AG04450 (cell line): ENCODE results near the gene ATP9B. TPM values are rescaled to one million over a fixed set of nuclear protein-coding genes. Genes with fewer than 3 reads are reported as not detected.
A peak's percentile ranks its signal among the peaks of the same experiment; 100 is the strongest.

Experiments
- CTCF ChIA-PET: fragments of 300-600, 350-600 bp; formaldehyde crosslinking; extraction: SDS; loops from one replicate; lab custom pipeline; 2022; ENCODE audit warnings: antibody characterized with exemption, inconsistent platforms; lab: Charles Lee
- POLR2A ChIA-PET: fragments of 350-600 bp; formaldehyde crosslinking; extraction: SDS; loops from one replicate; lab custom pipeline; 2021; ENCODE audit warnings: antibody characterized with exemption, inconsistent platforms; lab: Yijun Ruan, JAX
- DNase-seq: peaks from one replicate; pipeline ENCODE4 v3.0.0-alpha.2; 2011; ENCODE audit warnings: low read depth, low spot score
- H3K27ac ChIP-seq: one replicate; pipeline ENCODE4 v1.5.1; 2012; ENCODE audit warnings: low read depth, low read length, control low read depth
- H3K27me3 ChIP-seq: one replicate; pipeline ENCODE4 v1.6.0; 2012; ENCODE audit warnings: low read length; ENCODE audit not compliant: control insufficient read depth, insufficient read depth
- H3K4me3 ChIP-seq: 2 replicates; pipeline ENCODE4 v1.5.1; 2011; ENCODE audit warnings: mild to moderate bottlenecking, low read depth, low read length, control low read depth
- H3K9me3 ChIP-seq: 2 replicates; pipeline ENCODE4 v1.5.1; 2012; ENCODE audit warnings: low read length; ENCODE audit not compliant: control insufficient read depth, insufficient read depth
- CTCF ChIP-seq: IDR thresholded peaks from 2 replicates; pipeline ENCODE4 v1.5.1; 2011; ENCODE audit warnings: low read depth, low read length, control low read depth, inconsistent platforms
- polyA minus RNA-seq: library from RNA; depleted of rRNA, polyadenylated mRNA; stranded (reverse); fragments of >200 nt; gene quantifications from 2 replicates; pipeline ENCODE4 v1.2.3, GENCODE V29; 2011; rRNA and poly(A)+ RNA removed
- polyA plus RNA-seq: library from polyadenylated mRNA; depleted of rRNA; stranded (reverse); fragments of >200 nt; gene quantifications from 2 replicates; pipeline ENCODE4 v1.2.3, GENCODE V29; 2011; rRNA removed

ATP9B gene
- polyA plus RNA-seq (14.9 and 18.1 TPM in 2 replicates), polyA minus RNA-seq (32.5 and 44.0 TPM in 2 replicates)

GRCh38 chr18:79068937-79069716, at the start of gene ATP9B:
Gene ATP9B, plus strand, starts transcription at chr18:79069394. Its CDS starts 17 bp downstream, at chr18:79069411.
- CTCF ChIA-PET, result no interaction called here
- H3K27ac ChIP-seq, result peak within 1 kb of the TSS; percentile 52
- DNase-seq, result peak; percentile 97
- peak within 1 kb of the TSS; percentile 80 for H3K4me3 ChIP-seq
- peaks cover 17% of the 10 kb centered on the region for H3K9me3 ChIP-seq
- POLR2A ChIA-PET, result interaction anchor here (0.7 kb wide), 1 partner anchor 65 kb away, joined by 3 read pairs; no protein-coding TSS in a partner anchor
- H3K27me3 ChIP-seq, result no peaks in the 10 kb centered on the region
- TF ChIP-seq CTCF, result no peak

GRCh38 chr18:79019881-79020280, 49.3 kb upstream of the ATP9B start:
- Histone ChIP-seq H3K4me3 (no peak overlapping the region), H3K27me3 (no peaks in the 10 kb centered on the region), H3K9me3 (peaks cover 49% of the 10 kb centered on the region), H3K27ac (no peak overlapping the region)
- TF ChIP-seq CTCF, result no peak
- no peak for DNase-seq
- CTCF ChIA-PET, result interaction anchor here (0.5 kb wide), 1 partner anchor 195 kb away, joined by 3 read pairs; no protein-coding TSS in a partner anchor
- POLR2A ChIA-PET, result no interaction called here

- no peak for DNase-seq
- peaks cover 57% of the 10 kb centered on the region for H3K9me3 ChIP-seq
- CTCF ChIA-PET, result no interaction called here
- no peaks in the 10 kb centered on the region for H3K27me3 ChIP-seq
- no peak for TF ChIP-seq CTCF
- H3K27ac ChIP-seq, result no peak overlapping the region
- H3K4me3 ChIP-seq, result no peak overlapping the region
- POLR2A ChIA-PET, result no interaction called here
These were observed 46.6 kb upstream of the ATP9B start for GRCh38 chr18:79022603-79023002.

GRCh38 chr18:79026491-79026890, 42.7 kb upstream of the ATP9B start:
- no peak for DNase-seq
- Histone ChIP-seq H3K27me3 (no peaks in the 10 kb centered on the region), H3K27ac (no peak overlapping the region), H3K4me3 (no peak overlapping the region), H3K9me3 (peaks cover 38% of the 10 kb centered on the region)
- no peak for TF ChIP-seq CTCF
- POLR2A ChIA-PET, result no interaction called here
- CTCF ChIA-PET, result no interaction called here

- Histone ChIP-seq H3K4me3 (no peak overlapping the region), H3K27ac (no peak overlapping the region), H3K9me3 (peaks cover 11% of the 10 kb centered on the region), H3K27me3 (no peaks in the 10 kb centered on the region)
- no peak for DNase-seq
- ChIA-PET CTCF (no interaction called here), POLR2A (no interaction called here)
- no peak for TF ChIP-seq CTCF
These were observed 38.5 kb upstream of the ATP9B start for GRCh38 chr18:79030680-79031079.
